RKO (cell line): ENCODE data around the gene HNF4A.

ENCODE experiments used
- DNase-seq: peaks from one replicate; pipeline ENCODE4 v3.0.0-alpha.2; 2016; ENCODE audit warnings: low spot score

The HNF4A gene

GRCh38 chr20:44392776-44393607, 37.5 kb downstream of the HNF4A start:
- no peak for DNase-seq

GRCh38 chr20:44393608-44394451, 38.3 kb downstream of the HNF4A start:
- no peak for DNase-seq

- no peak for DNase-seq
These were observed 38.9 kb downstream of the HNF4A start for GRCh38 chr20:44394452-44394701.

DNA sequence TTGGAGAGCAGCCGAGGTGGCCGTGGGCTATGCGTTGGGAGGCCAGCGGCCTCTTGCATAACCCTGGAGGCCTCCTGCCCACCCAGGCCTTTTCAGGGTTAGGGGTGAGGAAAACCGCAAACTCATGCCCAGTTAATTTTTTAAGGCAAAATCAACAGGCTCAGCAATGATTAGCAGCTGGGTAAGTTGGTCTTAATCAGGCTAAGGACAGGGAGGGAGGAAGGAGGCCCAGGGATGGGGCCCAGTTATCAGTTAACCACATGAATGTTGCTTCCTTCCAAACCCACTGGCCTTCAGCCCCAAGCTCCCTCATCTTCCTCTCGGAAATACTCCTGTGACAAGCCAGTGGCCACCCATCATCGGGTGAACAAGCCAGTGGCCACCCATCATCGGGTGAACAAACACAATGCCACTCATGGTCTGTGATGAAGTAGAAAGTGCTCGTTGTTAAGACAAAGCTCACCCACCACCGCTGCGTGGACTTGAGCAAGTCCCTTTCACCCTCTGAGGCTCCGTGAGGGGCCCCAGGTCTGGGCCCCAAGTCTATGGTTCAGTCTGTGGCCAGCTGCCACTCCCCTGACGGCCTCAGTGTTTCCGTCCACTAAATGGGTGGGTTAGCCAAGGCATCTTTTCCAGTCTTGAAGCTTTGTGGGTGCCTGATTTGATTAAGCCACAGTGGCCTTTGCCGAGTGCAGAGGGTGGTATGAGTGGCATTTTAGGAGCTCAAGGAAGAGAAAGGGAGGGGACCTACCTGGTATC, 39.4 kb downstream of the HNF4A start:
- no peak for DNase-seq

- DNase-seq, result no peak
These were observed 40.2 kb downstream of the HNF4A start for GRCh38 chr20:44395461-44396340.

DNA sequence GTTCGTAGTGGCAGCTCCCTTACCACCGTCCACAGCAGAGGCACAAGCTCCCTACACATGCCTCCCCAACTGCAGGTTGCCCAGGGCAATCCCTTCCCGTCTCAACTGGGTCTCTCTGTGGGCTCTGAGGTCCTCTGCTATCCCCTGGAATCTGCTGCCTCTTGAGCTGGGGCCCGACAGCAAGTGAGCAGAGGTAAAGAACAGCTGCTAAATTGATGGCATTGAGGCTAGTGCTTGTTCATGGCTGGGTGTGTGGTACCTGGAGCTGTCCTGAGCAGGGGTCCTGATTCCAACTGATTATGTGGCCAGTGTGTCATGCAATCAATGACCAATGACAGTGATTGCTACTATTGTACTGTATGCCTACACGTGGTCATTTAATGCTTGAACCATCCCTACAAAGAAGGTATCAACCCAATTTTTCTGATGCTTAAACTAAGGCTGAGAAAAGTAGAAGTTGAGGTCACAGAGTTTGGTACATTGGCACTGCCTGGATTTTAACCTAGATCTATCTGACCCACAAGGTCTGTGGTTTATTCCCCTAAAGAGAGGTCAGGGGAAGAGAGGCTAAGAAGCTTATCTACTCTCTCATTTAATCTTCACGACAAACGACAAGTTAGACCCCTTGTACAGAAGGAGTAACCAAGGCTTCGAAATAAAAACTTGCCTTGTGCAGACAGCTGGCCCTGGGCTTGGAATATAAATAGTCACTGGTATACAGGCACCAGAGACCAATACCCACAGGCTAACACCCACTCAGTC, 41.1 kb downstream of the HNF4A start:
- no peak for DNase-seq

DNA sequence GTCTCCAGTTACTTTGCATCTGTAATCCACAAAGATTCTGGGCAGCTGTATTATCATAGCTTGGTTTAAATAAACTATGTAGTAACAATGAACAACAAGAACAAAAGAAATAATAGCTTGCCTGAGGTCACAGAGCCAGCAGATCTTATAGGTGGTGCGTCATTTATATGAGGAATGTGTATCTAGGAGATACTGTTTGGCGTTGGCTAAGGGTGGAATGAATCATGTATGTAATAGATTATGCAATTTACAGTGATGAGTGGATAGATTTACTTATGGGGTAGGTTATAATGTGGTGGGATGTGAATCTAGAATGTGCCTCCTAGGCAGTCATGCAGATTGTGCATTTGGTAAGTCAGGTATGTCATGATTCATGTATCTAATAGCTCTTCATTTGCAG, 42.8 kb downstream of the HNF4A start:
- DNase-seq, result peak; percentile 61

GRCh38 chr20:44399446-44399845, 43.9 kb downstream of the HNF4A start:
- DNase-seq, result no peak

DNA sequence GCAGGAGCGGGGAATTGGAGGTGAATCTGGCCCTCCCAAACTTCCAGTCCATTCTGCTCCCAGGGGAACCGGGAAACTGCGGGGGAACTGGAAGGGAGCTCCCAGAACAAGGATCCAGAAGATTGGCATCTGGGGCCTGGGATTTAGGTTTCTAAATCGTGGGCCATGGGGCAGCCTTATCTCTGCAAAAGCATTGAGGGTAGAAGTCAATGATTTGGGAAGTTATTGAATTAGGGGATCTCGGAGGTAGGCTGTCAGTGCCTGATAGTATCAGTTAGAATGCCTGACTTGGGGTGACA, 45.1 kb downstream of the HNF4A start:
- DNase-seq, result no peak

DNA sequence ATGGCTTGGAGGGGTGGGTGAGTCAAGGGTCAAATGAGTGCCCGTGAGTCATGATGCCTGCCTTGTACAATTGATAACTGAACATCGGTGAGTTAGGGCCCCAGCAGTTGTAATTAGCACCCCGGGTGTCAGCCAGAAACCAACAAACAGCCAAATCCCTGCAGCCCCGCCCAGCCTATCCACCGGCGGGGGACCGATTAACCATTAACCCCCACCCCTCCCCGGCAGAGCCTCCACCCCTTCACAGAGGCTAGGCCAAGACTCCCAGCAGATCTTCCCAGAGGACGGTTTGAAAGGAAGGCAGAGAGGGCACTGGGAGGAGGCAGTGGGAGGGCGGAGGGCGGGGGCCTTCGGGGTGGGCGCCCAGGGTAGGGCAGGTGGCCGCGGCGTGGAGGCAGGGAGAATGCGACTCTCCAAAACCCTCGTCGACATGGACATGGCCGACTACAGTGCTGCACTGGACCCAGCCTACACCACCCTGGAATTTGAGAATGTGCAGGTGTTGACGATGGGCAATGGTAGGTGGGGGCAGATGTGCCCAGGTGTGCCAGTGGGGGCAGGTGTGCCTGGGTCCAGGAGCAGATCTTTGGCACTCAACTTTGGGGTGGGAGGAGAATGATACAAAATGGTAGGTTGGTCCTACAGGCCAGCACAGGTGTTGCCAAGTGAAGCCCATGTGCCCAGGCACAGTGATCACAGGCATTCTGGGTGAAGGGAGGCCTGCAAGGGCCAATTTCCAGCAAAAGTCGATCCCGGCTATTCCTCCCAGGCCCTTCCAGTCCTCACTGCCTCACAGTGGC, 45.7 kb downstream of the HNF4A start:
- no peak for DNase-seq

DNA sequence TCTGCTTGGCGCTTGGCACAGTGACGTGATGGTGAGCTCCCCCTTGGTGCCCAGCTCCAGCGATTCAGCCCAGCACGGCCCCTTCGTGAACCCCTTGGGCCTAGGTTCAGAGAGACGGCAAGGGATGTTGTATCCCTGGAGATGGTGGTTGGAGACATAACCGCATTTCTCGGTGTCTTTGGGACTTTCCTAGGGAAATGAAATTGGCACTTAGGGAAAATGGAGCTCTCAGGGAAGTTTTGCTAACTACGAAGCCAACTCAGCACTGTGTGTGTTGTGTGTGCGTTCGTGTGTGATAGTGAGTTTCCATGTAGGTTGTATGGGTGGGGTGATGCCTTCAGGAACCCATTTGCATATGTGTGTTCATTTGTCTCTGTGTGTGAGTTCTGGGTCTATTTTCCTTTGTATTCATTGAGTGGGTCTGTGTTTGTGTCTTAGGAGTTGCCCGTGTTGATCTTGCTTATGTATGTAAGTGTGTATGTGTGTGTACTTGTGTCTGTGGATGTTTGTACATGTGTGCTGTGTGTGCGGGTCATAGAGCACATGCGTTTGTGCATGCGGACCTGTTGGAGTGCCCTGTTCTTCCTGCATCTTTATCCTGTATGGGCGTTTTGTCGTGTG, 46.4 kb downstream of the HNF4A start:
- DNase-seq, result no peak

DNA sequence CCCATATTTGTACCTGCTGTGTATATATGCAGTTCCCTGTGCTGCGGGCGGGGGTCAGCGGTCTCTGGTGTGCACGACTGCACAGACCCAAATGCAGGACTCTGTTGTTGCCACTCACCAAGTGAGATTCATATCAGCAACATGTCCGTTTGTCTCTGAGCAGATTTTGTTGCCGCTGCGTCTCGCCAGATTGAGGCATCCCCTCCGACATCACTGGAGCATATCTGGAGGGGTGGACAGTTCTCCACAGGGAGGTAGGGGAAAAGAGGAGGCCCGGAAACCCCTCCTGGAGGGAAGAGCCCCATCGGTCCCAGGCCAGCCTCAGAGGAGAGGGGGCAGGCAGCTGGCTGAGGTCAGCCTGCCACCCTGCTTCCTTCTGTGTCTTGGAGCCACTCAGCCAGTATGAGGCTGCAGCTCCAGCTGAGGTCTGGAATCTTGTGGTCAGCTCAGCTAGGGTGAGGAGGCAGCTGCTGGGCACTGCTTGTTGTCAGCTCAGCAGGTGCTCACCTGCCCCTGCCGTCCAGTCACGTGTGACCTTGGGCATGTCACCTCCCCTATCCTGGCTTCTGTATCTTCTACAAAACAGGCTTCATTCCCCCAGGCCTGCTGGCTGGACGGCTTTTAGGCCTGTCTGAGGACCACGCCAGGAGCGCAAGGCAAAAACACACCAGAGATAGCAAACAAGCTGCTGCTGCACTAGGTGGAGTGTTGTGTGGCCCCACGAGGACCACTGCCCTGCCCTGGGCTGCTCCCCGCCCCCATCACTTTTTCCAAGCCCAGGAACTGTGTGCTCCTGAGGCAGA, 47.1 kb downstream of the HNF4A start:
- DNase-seq, result no peak

DNA sequence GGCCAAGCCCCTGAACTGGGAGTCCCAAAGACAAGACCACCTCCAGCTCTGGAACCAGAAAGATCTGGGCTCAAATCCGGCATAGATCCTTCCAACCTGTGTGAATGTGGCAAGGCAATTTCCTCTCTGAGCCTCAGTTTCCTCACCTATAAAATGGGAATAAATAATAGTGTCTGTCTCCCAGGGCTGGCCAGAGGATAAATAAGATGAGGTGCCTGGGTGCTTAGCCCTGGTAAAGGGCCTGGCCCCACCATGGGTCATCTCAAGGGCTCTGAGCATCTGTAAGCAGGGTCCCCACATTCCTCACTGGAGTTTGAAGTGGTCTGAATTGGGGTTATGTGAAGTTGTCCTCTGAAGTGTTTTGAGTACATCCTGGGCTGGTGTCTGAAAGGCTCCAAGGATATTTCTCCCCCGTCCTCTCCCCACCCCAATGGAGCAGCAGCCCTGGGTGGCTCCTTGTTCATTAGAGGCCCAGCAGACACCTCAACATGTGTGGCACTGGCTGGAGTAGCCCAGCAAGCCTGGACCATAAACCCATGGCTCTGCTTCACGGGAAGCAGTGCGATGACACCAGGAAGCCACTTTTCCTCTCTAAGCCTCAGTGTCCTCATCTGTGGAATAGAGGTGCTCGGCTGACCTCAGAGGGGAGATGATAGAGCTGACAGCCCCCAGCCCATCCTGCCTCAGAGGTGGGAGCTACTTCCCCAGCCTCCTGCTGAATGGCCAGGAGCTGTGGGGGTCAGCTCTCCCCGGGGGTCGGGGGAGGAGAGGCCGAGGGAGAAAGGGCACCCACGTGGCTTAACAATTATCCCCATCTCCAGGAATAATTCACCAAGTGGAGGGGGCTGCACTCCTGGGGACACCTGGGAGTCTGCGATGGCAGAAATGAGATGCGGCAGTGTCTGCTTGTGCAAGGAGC, 48.0 kb downstream of the HNF4A start:
- DNase-seq, result no peak

DNA sequence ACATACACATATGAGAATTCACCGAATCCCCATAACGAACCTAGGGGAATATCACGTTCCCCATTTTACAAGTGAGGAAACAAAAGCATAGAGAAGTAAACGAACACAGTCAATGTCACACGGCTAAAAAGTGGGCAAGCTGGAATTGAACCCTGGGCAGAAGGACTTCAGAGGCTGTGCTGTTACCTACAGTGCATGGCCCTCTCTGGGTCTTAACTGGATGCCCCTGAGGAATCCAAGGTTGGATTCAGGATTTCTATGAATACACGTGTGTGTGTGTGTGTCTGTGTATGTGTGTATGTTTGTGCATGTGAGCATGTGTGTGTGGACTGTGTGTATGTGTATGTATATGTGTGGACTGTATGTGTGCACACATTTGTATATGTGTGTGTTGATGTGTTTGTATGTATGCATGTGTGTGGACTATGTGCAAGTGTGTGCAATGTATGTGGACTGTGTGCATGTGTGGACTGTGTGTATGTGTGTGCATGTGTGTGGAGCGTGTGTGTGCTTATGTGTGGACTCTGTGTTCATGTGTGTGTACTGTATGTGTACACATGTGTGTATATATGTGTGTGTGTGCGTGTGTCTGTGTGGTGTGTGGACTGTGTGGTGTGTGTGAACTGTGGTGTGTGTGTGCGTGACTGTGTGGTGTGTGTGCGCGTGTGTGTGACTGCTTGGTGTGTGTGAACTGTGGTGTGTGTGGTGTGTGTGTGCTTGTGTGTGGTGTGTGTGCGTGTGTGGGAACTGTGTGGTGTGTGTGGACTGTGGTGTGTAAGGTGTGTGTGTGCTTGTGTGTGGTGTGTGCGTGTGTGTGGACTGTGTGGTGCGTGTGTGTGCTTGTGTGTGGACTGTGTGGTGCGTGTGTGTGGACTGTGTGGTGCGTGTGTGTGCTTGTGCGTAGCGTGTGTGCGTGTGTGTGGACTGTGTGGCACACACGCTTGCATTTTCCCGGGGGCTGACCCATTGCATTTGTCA, 49.0 kb downstream of the HNF4A start:
- DNase-seq, result no peak

GRCh38 chr20:44405257-44405656, 49.8 kb downstream of the HNF4A start:
- DNase-seq, result no peak

GRCh38 chr20:44405785-44406571, 50.5 kb downstream of the HNF4A start:
- DNase-seq, result no peak
